ENCODE data around the gene PAM. TPM values are rescaled to one million over a fixed set of nuclear protein-coding genes. Genes with fewer than 3 reads are reported as not detected.

PAM gene
- total RNA-seq, 1 experiment from 2014 or later = 257 TPM

- no TSS peak for BruUV-seq (replicated peaks)
- H4K20me1 ChIP-seq (ENCODE audit: insufficient read depth) = no peaks in the 10 kb centered on the region
- H3K9me3 ChIP-seq (ENCODE audit: control insufficient read depth in 1 of 2, insufficient read depth in 1 of 2, low read depth in 1 of 2, low read length in 2 of 2) = no peaks in the 10 kb centered on the region
- intact Hi-C loops (cut with micrococcal nuclease) = no loop called here
- H3K9ac ChIP-seq (ENCODE audit: low read length) = no peak overlapping the region
- H3K79me2 ChIP-seq (ENCODE audit: insufficient read depth, low read length) = no peaks in the 10 kb centered on the region
- H3K27ac ChIP-seq (ENCODE audit: low read depth, low read length) = no peak overlapping the region
- H3K9me2 ChIP-seq (ENCODE audit: insufficient read depth) = no peaks in the 10 kb centered on the region
- no peak overlapping the region for H2AFZ ChIP-seq (ENCODE audit: low read depth, low read length, poor library complexity, severe bottlenecking)
- DNase-seq (ENCODE audit: low read depth, low spot score) = no peak
- peaks cover 9 to 11% of the 10 kb centered on the region in 2 experiments; a peak in 3 of 4 replicates for H3K36me3 ChIP-seq (ENCODE audit: control insufficient read depth in 1 of 2, insufficient read depth in 2 of 2, low read length in 2 of 2)
- H3K4me2 ChIP-seq (ENCODE audit: low read length) = no peak overlapping the region
- H3K4me1 ChIP-seq (ENCODE audit: control insufficient read depth in 1 of 2, insufficient read depth in 2 of 2, low read length in 2 of 2) = peaks cover 11 to 18% of the 10 kb centered on the region in 2 experiments
- TF ChIP-seq CTCF (IDR thresholded peaks at IDR 0.05 in 2 of 3, conservative IDR thresholded peaks at IDR 0.05 in 1 of 3; ENCODE audit: borderline replicate concordance in 1 of 3, insufficient read depth in 1 of 3, low read depth in 2 of 3, low read length in 2 of 3) (no peak), ZBTB33 (IDR thresholded peaks at IDR 0.05; ENCODE audit: extremely low read depth, insufficient replicate concordance, low read length) (no peak), CBX3 (IDR thresholded peaks at IDR 0.05; ENCODE audit: low read depth) (no peak), RAD21 (IDR thresholded peaks at IDR 0.05; ENCODE audit: low read depth) (no peak), ZFX (IDR thresholded peaks at IDR 0.05) (no peak), EGR1 (IDR thresholded peaks at IDR 0.05; ENCODE audit: low read depth) (no peak), TCF7L2 (IDR thresholded peaks at IDR 0.05; ENCODE audit: borderline replicate concordance, extremely low read depth, insufficient read depth, insufficient read length) (no peak), EZH2 (IDR thresholded peaks at IDR 0.05) (no peak), FOSL1 (IDR thresholded peaks at IDR 0.05; ENCODE audit: low read depth) (no peak), POLR2A (IDR thresholded peaks at IDR 0.05; ENCODE audit: borderline replicate concordance, extremely low read depth, insufficient read depth, insufficient read length) (no peak), YY1 (IDR thresholded peaks at IDR 0.05; ENCODE audit: extremely low read depth, insufficient replicate concordance, low read depth, low read length) (no peak), ATF3 (IDR thresholded peaks at IDR 0.05) (no peak), SIN3A (IDR thresholded peaks at IDR 0.05; ENCODE audit: low read depth) (no peak), MAX (IDR thresholded peaks at IDR 0.05) (no peak)
- ChIA-PET CTCF (no interaction called here), RAD21 (ENCODE audit: low non-redundant PET in 1 of 2, low total read pairs in 2 of 2, uncharacterized antibody in 2 of 2, unreplicated experiment in 2 of 2) (no interaction called here), POLR2A (no interaction called here)
- H3K4me3 ChIP-seq (replicated peaks in 1 of 2; ENCODE audit: low read depth in 1 of 2, low read length in 2 of 2) = no peak overlapping the region
- H3K27me3 ChIP-seq (ENCODE audit: insufficient read depth, low read length) = no peaks in the 10 kb centered on the region
- no peak for ATAC-seq
Observed at GRCh38 chr5:102924963-102925362, 169.9 kb downstream of the PAM start.
